Liver (tissue), 9 donors: Measurements from ENCODE around the gene CAMK1D. TPM values are rescaled to one million over a fixed set of nuclear protein-coding genes. Genes with fewer than 3 reads are reported as not detected.
A peak's percentile ranks its signal among the peaks of the same experiment; 100 is the strongest.
"Not testable (repeated sequence)": the region's sequence is repeated elsewhere in the genome, so short reads cannot be mapped to it uniquely, and the experiment has no call there.

Experiments
- DNase-seq: peaks from one replicate; pipeline ENCODE4 v3.0.0-alpha.2; 2017; ENCODE audit warnings: low spot score
- H3K27ac ChIP-seq, 2 donors: one replicate each; pipeline ENCODE4 v1.7.0; 2013; ENCODE audit warnings: inconsistent platforms in 2 of 2, low read length in 2 of 2, control low read depth in 1 of 2, low read depth in 1 of 2, mild to moderate bottlenecking in 1 of 2
- H3K27me3 ChIP-seq, 4 donors: one replicate each; pipeline versions ENCODE4 v1.6.1 to v1.7.0; 2013; ENCODE audit warnings: low read length in 3 of 4, inconsistent platforms in 1 of 4, mild to moderate bottlenecking in 1 of 4, moderate library complexity in 1 of 4; ENCODE audit not compliant: control insufficient read depth in 4 of 4, insufficient read depth in 4 of 4
- H3K36me3 ChIP-seq, 4 donors: one replicate each; pipeline versions ENCODE4 v1.6.1 to v1.7.0; 2013; ENCODE audit warnings: low read length in 3 of 4, mild to moderate bottlenecking in 3 of 4, low read depth in 1 of 4, moderate library complexity in 1 of 4; ENCODE audit not compliant: control insufficient read depth in 4 of 4, insufficient read depth in 3 of 4
- H3K4me1 ChIP-seq, 4 donors: one replicate each; pipeline versions ENCODE4 v1.6.1 to v1.7.0; 2013; ENCODE audit warnings: low read length in 3 of 4, mild to moderate bottlenecking in 3 of 4, moderate library complexity in 1 of 4; ENCODE audit not compliant: control insufficient read depth in 4 of 4, insufficient read depth in 4 of 4
- H3K4me3 ChIP-seq, 3 donors: one replicate each; pipeline versions ENCODE4 v1.6.1 to v1.7.0; 2013; ENCODE audit warnings: low read length in 3 of 3, control low read depth in 1 of 3, low read depth in 1 of 3, mild to moderate bottlenecking in 1 of 3
- H3K9ac ChIP-seq, 2 donors: one replicate each; pipeline ENCODE4 v1.7.0; 2013; ENCODE audit warnings: low read length in 2 of 2, mild to moderate bottlenecking in 2 of 2, moderate library complexity in 2 of 2, control low read depth in 1 of 2, low read depth in 1 of 2
- H3K9me3 ChIP-seq, 4 donors: one replicate each; pipeline versions ENCODE4 v1.6.1 to v1.7.0; 2013; ENCODE audit warnings: low read length in 3 of 4; ENCODE audit not compliant: control insufficient read depth in 4 of 4
- ATF3 ChIP-seq: IDR thresholded peaks from 2 replicates; pipeline ENCODE4 v1.6.1; 2016; ENCODE audit warnings: antibody characterized with exemption
- CTCF ChIP-seq: fragments of 150-350 bp; IDR thresholded peaks from 2 replicates; pipeline ENCODE4 v1.5.1; 2017; ENCODE audit warnings: improper control_type of control experiment, low read depth, low read length; ENCODE audit not compliant: missing input control
- EGR1 ChIP-seq, 2 donors: IDR thresholded peaks; 2 replicates each; pipeline ENCODE4 v1.6.1; 2016 to 2018; ENCODE audit warnings: antibody characterized with exemption in 2 of 2, low read depth in 2 of 2
- FOXA1 ChIP-seq: IDR thresholded peaks from 2 replicates; pipeline ENCODE4 v1.6.1; 2016; ENCODE audit warnings: antibody characterized with exemption
- FOXA2 ChIP-seq: IDR thresholded peaks from 2 replicates; pipeline ENCODE4 v1.6.1; 2016; ENCODE audit warnings: antibody characterized with exemption
- GABPA ChIP-seq, 2 donors: IDR thresholded peaks in 1 of 2; conservative IDR thresholded peaks in 1 of 2; 2 replicates each; pipeline ENCODE4 v1.6.1; 2016; ENCODE audit warnings: antibody characterized with exemption in 2 of 2, mild to moderate bottlenecking in 1 of 2, moderate library complexity in 1 of 2
- HNF4A ChIP-seq, 2 donors: conservative IDR thresholded peaks; 2 replicates each; pipeline ENCODE4 v1.6.1; 2016; ENCODE audit warnings: antibody characterized with exemption in 2 of 2, mild to moderate bottlenecking in 2 of 2
- HNF4G ChIP-seq: IDR thresholded peaks from 2 replicates; pipeline ENCODE4 v1.6.1; 2016; ENCODE audit warnings: antibody characterized with exemption
- MAX ChIP-seq: IDR thresholded peaks from 2 replicates; pipeline ENCODE4 v1.6.1; 2016; ENCODE audit warnings: antibody characterized with exemption
- NR2F2 ChIP-seq: IDR thresholded peaks from 2 replicates; pipeline ENCODE4 v1.6.1; 2016; ENCODE audit warnings: antibody characterized with exemption
- RXRA ChIP-seq, 2 donors: IDR thresholded peaks; 2 replicates each; pipeline ENCODE4 v1.6.1; 2017 to 2018; ENCODE audit warnings: antibody characterized with exemption in 2 of 2, mild to moderate bottlenecking in 1 of 2
- SP1 ChIP-seq: IDR thresholded peaks from 2 replicates; pipeline ENCODE4 v1.6.1; 2018; ENCODE audit warnings: antibody characterized with exemption, mild to moderate bottlenecking
- TAF1 ChIP-seq: conservative IDR thresholded peaks from 2 replicates; pipeline ENCODE4 v1.6.1; 2016; ENCODE audit warnings: antibody characterized with exemption, mild to moderate bottlenecking
- WGBS: extraction: QIAGEN DNeasy Blood & Tissue Kit; methylation state at CpG from one replicate; pipeline ENCODE4 v1.1.7; 2013; 5-methylcytosine and 5-hydroxymethylcytosine counted together
- polyA plus RNA-seq, 2 donors: library from polyadenylated mRNA; stranded (reverse) in 1 of 2; unstranded in 1 of 2; fragments of 200-250 nt in 1 of 2; fragments of >200 nt in 1 of 2; fragmentation: Nextera tagmentation in 1 of 2; extraction: Ambion mirVana in 1 of 2; gene quantifications; one replicate each; pipeline versions ENCODE4 v1.2.1 to v1.2.3, GENCODE V29; 2013 to 2015
- total RNA-seq, 2 donors: library from RNA; depleted of rRNA; stranded (reverse); fragments of >200 nt; gene quantifications; one replicate each; pipeline ENCODE4 v1.2.3, GENCODE V29; 2014
- donor health status: healthy.
- donor health status: healthy.
- donor health status: healthy.
- donor health status: healthy.
- donor health status: healthy.

The CAMK1D gene
- total and polyA plus RNA-seq, 4 donors = 2.7 to 10.1 (median 4.2) TPM

GRCh38 chr10:12435348-12435747 is 86.0 kb downstream of the CAMK1D start:
- TF ChIP-seq ATF3 = no peak
- no peak for TF ChIP-seq HNF4G
- no peak for TF ChIP-seq HNF4A (conservative IDR thresholded peaks at IDR 0.05)
- TF ChIP-seq EGR1 (IDR thresholded peaks at IDR 0.05; ENCODE audit: low read depth in 2 of 2) = no peak
- no peak for TF ChIP-seq CTCF
- no peak for TF ChIP-seq FOXA1
- no peak for TF ChIP-seq SP1
- TF ChIP-seq NR2F2 = no peak
- TF ChIP-seq GABPA (IDR thresholded peaks at IDR 0.05 in 1 of 2, conservative IDR thresholded peaks at IDR 0.05 in 1 of 2) = no peak
- no peak for TF ChIP-seq RXRA (IDR thresholded peaks at IDR 0.05)
- no peak for TF ChIP-seq MAX
- TF ChIP-seq TAF1 = no peak
- Histone ChIP-seq H3K9ac (no peak overlapping the region), H3K4me3 (no peak overlapping the region), H3K27me3 (no peaks in the 10 kb centered on the region), H3K27ac (no peak overlapping the region), H3K4me1 (peaks cover 0 to 11% (median 6%) of the 10 kb centered on the region in 4 donors), H3K9me3 (no peaks in the 10 kb centered on the region), H3K36me3 (no peaks in the 10 kb centered on the region)
- DNase-seq = no peak
- WGBS = 91% methylated on average over 6 of the region's 6 CpGs

GRCh38 chr10:12438919-12439692 is 89.8 kb downstream of the CAMK1D start:
- no peaks in the 10 kb centered on the region for H3K9me3 ChIP-seq
- no peaks in the 10 kb centered on the region for H3K36me3 ChIP-seq
- no peak overlapping the region for H3K9ac ChIP-seq
- H3K4me3 ChIP-seq = no peak overlapping the region
- TF ChIP-seq HNF4G (no peak), HNF4A (conservative IDR thresholded peaks at IDR 0.05) (peak in 1 of 2 donors; percentile 32), FOXA2 (no peak)
- no peak for DNase-seq
- H3K27me3 ChIP-seq = no peaks in the 10 kb centered on the region
- peaks cover 0 to 6% (median 3%) of the 10 kb centered on the region in 4 donors for H3K4me1 ChIP-seq
- 73% methylated on average over 16 of the region's 16 CpGs for WGBS
- H3K27ac ChIP-seq = no peak overlapping the region

GRCh38 chr10:12439767-12440166 is 90.4 kb downstream of the CAMK1D start:
- 96% methylated on average over 6 of the region's 6 CpGs for WGBS
- DNase-seq, H3K9ac ChIP-seq, H3K27me3 ChIP-seq, H3K4me3 ChIP-seq, H3K9me3 ChIP-seq, H3K36me3 ChIP-seq, H3K27ac ChIP-seq, H3K4me1 ChIP-seq: not testable (repeated sequence)
